Suprapubic skin (tissue), 4 donors: Measurements from ENCODE around the gene DOC2A. TPM values are rescaled to one million over a fixed set of nuclear protein-coding genes. Genes with fewer than 3 reads are reported as not detected.

ENCODE experiments used
- DNase-seq, 2 donors: peaks; one replicate each; pipeline ENCODE4 v3.0.0-alpha.2; 2019; ENCODE audit warnings: low spot score in 2 of 2
- H3K27ac ChIP-seq: fragments of 200-600 bp; sonication (generic); one replicate; pipeline ENCODE4 v1.5.1; 2019
- H3K27me3 ChIP-seq: fragments of 200-600 bp; sonication (generic); one replicate; pipeline ENCODE4 v1.5.1; 2019
- H3K36me3 ChIP-seq: fragments of 200-600 bp; sonication (generic); one replicate; pipeline ENCODE4 v1.5.1; 2019
- H3K4me1 ChIP-seq: fragments of 200-600 bp; sonication (generic); one replicate; pipeline ENCODE4 v1.5.1; 2019
- H3K4me3 ChIP-seq: fragments of 200-600 bp; sonication (generic); one replicate; pipeline ENCODE4 v1.5.1; 2019; ENCODE audit warnings: mild to moderate bottlenecking
- H3K9me3 ChIP-seq: fragments of 200-600 bp; sonication (generic); one replicate; pipeline ENCODE4 v1.5.1; 2019
- CTCF ChIP-seq, 2 donors: fragments of 200-600 bp in 1 of 2; fragments of 450-650 bp in 1 of 2; sonication (generic) in 1 of 2; IDR thresholded peaks; one replicate each; pipeline ENCODE4 v1.5.1; 2016 to 2019; ENCODE audit warnings: antibody characterized with exemption in 2 of 2, mild to moderate bottlenecking in 1 of 2, moderate library complexity in 1 of 2
- EP300 ChIP-seq: sonication (generic); formaldehyde crosslinking; IDR thresholded peaks from one replicate; pipeline ENCODE4 v1.6.1; 2017; ENCODE audit warnings: antibody characterized with exemption
- POLR2A ChIP-seq, 2 donors: fragments of 450-650 bp; IDR thresholded peaks; one replicate each; pipeline ENCODE4 v1.6.1; 2017; ENCODE audit warnings: antibody characterized with exemption in 2 of 2, mild to moderate bottlenecking in 2 of 2, moderate library complexity in 2 of 2
- POLR2AphosphoS5 ChIP-seq, 3 donors: sonication (generic); formaldehyde crosslinking; IDR thresholded peaks; one replicate each; pipeline ENCODE4 v1.6.1; 2017; ENCODE audit warnings: antibody characterized with exemption in 3 of 3
- WGBS: methylation state at CpG from one replicate; pipeline ENCODE4 v1.1.5; 2018; 5-methylcytosine and 5-hydroxymethylcytosine counted together
- total RNA-seq, 4 donors: library from RNA; depleted of rRNA; stranded (reverse); fragments of >200 nt; gene quantifications; one replicate each; pipeline ENCODE4 v1.1.0, GENCODE V29; 2016

DOC2A gene
- total RNA-seq, 4 donors from 2014 or later, result 0.42 TPM; not detected in 3

GRCh38 chr16:29984137-29984763 lies 26.6 kb downstream of the DOC2A start:
- no peaks in the 10 kb centered on the region for H3K4me1 ChIP-seq
- TF ChIP-seq POLR2AphosphoS5 (IDR thresholded peaks at IDR 0.05) (no peak), EP300 (no peak)
- no peak overlapping the region for H3K27ac ChIP-seq
- no peaks in the 10 kb centered on the region for H3K27me3 ChIP-seq
- DNase-seq, result no peak
- H3K9me3 ChIP-seq, result no peaks in the 10 kb centered on the region
- H3K36me3 ChIP-seq, result peaks cover 100% of the 10 kb centered on the region
- H3K4me3 ChIP-seq, result no peak overlapping the region
- 79% methylated on average over 6 of the region's 6 CpGs for WGBS

- Histone ChIP-seq H3K9me3 (no peaks in the 10 kb centered on the region), H3K4me3 (no peak overlapping the region), H3K27ac (no peak overlapping the region), H3K36me3 (peaks cover 100% of the 10 kb centered on the region), H3K4me1 (no peaks in the 10 kb centered on the region), H3K27me3 (no peaks in the 10 kb centered on the region)
- DNase-seq, result peak in 1 of 2 donors; percentile 54
- 76% methylated on average over 11 of the region's 12 CpGs for WGBS
- no peak for TF ChIP-seq EP300
- no peak for TF ChIP-seq POLR2A (IDR thresholded peaks at IDR 0.05)
- TF ChIP-seq POLR2AphosphoS5 (IDR thresholded peaks at IDR 0.05), result no peak
- no peak for TF ChIP-seq CTCF (IDR thresholded peaks at IDR 0.05)
Observed at GRCh38 chr16:29983420-29984136, 27.2 kb downstream of the DOC2A start.

GRCh38 chr16:29982560-29983419 lies 28.0 kb downstream of the DOC2A start:
- Histone ChIP-seq H3K36me3 (peaks cover 100% of the 10 kb centered on the region), H3K27ac (no peak overlapping the region), H3K4me3 (no peak overlapping the region), H3K27me3 (no peaks in the 10 kb centered on the region), H3K9me3 (no peaks in the 10 kb centered on the region), H3K4me1 (peaks cover 6% of the 10 kb centered on the region)
- WGBS, result 84% methylated on average over 17 of the region's 24 CpGs
- peak in 1 of 2 donors; percentile 59 for DNase-seq
- TF ChIP-seq CTCF (IDR thresholded peaks at IDR 0.05) (no peak), EP300 (no peak), POLR2AphosphoS5 (IDR thresholded peaks at IDR 0.05) (no peak), POLR2A (IDR thresholded peaks at IDR 0.05) (no peak)

GRCh38 chr16:29978564-29979270 lies 32.1 kb downstream of the DOC2A start:
- Histone ChIP-seq H3K9me3 (no peaks in the 10 kb centered on the region), H3K27me3 (no peaks in the 10 kb centered on the region), H3K4me3 (no peak overlapping the region), H3K27ac (no peak overlapping the region), H3K4me1 (peaks cover 41% of the 10 kb centered on the region), H3K36me3 (peaks cover 67% of the 10 kb centered on the region)
- TF ChIP-seq EP300, result no peak
- TF ChIP-seq POLR2AphosphoS5 (IDR thresholded peaks at IDR 0.05), result no peak
- no peak for TF ChIP-seq CTCF (IDR thresholded peaks at IDR 0.05)
- no peak for TF ChIP-seq POLR2A (IDR thresholded peaks at IDR 0.05)
- WGBS, result 93% methylated on average over 9 of the region's 9 CpGs
- no peak for DNase-seq

- Histone ChIP-seq H3K27me3 (no peaks in the 10 kb centered on the region), H3K27ac (peak overlapping the region; percentile 46), H3K36me3 (peaks cover 61% of the 10 kb centered on the region), H3K4me3 (no peak overlapping the region), H3K9me3 (no peaks in the 10 kb centered on the region), H3K4me1 (peaks cover 44% of the 10 kb centered on the region)
- TF ChIP-seq POLR2AphosphoS5 (IDR thresholded peaks at IDR 0.05) (no peak), EP300 (no peak), POLR2A (IDR thresholded peaks at IDR 0.05) (no peak), CTCF (IDR thresholded peaks at IDR 0.05) (no peak)
- 92% methylated on average over 6 of the region's 9 CpGs for WGBS
- DNase-seq, result no peak
Observed at GRCh38 chr16:29978081-29978480, 32.7 kb downstream of the DOC2A start.
